ENCODE data around the gene CIP2A. TPM values are rescaled to one million over a fixed set of nuclear protein-coding genes. Genes with fewer than 3 reads are reported as not detected.

CIP2A gene
- total RNA-seq, 3 donors from 2014 or later: 2.0 to 5.1 (median 3.5) TPM

GRCh38 chr3:108602935-108603294 is 13.7 kb upstream of the CIP2A start:
- H3K4me1 ChIP-seq: no peaks in the 10 kb centered on the region
- intact Hi-C loops (cut with DNase I; ENCODE audit: low total_unique reads): no loop called here
- no peaks in the 10 kb centered on the region for H3K27me3 ChIP-seq
- no peak overlapping the region for H3K4me3 ChIP-seq
- no peaks in the 10 kb centered on the region for H3K9me3 ChIP-seq
- no peak for TF ChIP-seq POLR2A (IDR thresholded peaks at IDR 0.05)
- H3K27ac ChIP-seq: no peak overlapping the region
- H3K36me3 ChIP-seq: no peaks in the 10 kb centered on the region
- no peak for DNase-seq (ENCODE audit: low spot score in 2 of 2)

DNA sequence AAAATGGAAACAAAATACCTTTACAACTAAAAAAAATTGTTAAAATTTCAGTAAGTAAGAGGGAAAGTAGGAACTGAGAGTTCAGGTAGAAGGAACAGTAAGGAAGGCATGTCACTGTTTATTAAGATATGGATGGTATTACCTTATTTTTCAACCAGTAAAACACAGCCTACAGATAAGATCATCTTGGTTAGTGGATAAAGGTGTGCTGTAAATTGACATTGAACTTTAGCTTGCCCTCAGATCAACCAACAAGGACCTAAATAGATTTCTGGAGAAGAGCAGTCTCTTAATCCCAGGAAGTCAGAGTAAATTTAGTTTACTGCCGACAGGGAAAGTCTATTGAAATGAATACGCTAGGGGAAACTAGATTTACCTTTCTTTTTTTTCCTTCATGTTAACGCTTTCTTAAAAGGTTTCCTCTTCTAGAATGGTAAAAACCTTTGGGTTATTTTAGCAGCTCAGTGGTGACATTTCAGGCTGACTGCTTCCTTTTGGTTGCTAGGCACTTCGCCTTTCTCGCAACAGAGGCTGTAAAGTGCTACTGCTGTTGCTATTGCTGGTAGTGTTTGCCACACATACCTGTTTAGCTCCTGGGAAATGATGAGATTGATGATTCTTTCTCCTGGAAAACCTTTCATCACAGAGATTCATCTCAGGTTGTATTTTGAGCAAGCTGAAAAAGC is 13.2 kb upstream of the CIP2A start:
- Histone ChIP-seq H3K9me3 (no peaks in the 10 kb centered on the region), H3K36me3 (no peaks in the 10 kb centered on the region), H3K27me3 (no peaks in the 10 kb centered on the region), H3K27ac (no peak overlapping the region), H3K4me3 (no peak overlapping the region), H3K4me1 (no peaks in the 10 kb centered on the region)
- TF ChIP-seq POLR2AphosphoS5 (IDR thresholded peaks at IDR 0.05) (no peak), CTCF (IDR thresholded peaks at IDR 0.05) (no peak), POLR2A (IDR thresholded peaks at IDR 0.05) (no peak)
- no peak for DNase-seq (ENCODE audit: low spot score in 2 of 2)
- intact Hi-C loops (cut with DNase I; ENCODE audit: low total_unique reads): no loop called here

DNA sequence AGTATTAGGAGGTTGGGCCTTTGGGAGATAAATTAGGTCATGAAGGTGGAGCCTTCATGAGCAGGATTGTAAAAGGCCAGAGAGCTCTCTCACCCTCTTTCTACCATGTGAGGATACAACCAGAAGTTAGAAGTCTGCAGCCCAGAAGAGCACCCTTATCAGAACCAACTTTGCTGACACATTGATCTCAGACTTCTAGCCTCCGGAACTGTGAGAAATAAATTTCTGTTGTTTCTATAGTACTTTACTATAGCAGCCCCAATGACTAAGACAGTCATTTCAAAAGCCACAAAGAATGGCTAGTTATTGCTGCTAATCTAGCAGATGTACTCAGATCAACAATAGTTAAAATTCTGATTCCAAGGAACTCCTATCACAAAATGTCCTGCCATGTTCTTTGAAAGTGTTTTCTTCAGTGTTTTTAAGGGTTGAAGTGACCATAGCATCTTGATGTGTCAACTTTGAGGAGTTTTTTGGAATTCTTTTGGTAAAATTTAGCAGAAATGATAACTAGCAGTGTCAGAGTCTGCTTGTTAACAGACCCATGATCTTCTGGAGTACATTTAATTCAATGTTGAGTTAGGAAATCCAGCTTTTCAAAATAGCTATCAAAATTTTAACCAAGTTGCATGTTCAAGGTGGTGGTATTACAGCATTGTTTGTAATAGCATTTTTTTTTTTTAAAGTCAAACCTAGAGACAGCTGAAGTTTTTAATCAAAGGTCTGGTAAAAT is 10.6 kb upstream of the CIP2A start:
- TF ChIP-seq POLR2A (IDR thresholded peaks at IDR 0.05) (no peak), CTCF (IDR thresholded peaks at IDR 0.05) (no peak), POLR2AphosphoS5 (IDR thresholded peaks at IDR 0.05) (no peak)

DNA sequence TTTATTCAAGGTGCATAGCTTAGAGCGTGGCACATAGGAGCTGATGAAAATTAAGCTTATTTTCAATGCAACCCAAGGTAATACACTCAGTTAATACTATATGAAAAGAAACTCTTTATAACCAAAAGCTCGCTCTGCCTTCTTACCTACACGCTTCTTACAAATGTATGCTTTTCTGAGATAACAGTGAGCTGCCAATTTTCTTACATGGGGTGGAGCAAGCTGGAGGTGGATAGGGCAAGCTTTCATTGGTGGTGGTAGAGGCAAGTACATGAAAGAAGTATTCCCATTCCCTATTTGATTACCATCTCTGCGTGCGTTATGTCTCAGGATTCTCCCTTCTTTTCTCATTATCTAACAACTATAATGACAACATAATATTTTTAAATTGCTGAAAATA is 9.1 kb upstream of the CIP2A start:
- Histone ChIP-seq H3K4me1 (no peaks in the 10 kb centered on the region), H3K27me3 (no peaks in the 10 kb centered on the region), H3K4me3 (no peak overlapping the region), H3K36me3 (no peaks in the 10 kb centered on the region), H3K27ac (no peak overlapping the region), H3K9me3 (no peaks in the 10 kb centered on the region)
- intact Hi-C loops (cut with DNase I; ENCODE audit: low total_unique reads): no loop called here
- no peak for TF ChIP-seq POLR2A (IDR thresholded peaks at IDR 0.05)
- TF ChIP-seq POLR2AphosphoS5 (IDR thresholded peaks at IDR 0.05): no peak
- no peak for TF ChIP-seq CTCF (IDR thresholded peaks at IDR 0.05)
- DNase-seq (ENCODE audit: low spot score in 2 of 2): no peak

More for the DNA sequence above, 10.6 kb upstream of the CIP2A start:
- DNase-seq (ENCODE audit: low spot score in 2 of 2): no peak
- Histone ChIP-seq H3K27me3 (no peaks in the 10 kb centered on the region), H3K27ac (no peak overlapping the region), H3K9me3 (no peaks in the 10 kb centered on the region), H3K36me3 (no peaks in the 10 kb centered on the region), H3K4me1 (no peaks in the 10 kb centered on the region), H3K4me3 (no peak overlapping the region)
- intact Hi-C loops (cut with DNase I; ENCODE audit: low total_unique reads): no loop called here

DNA sequence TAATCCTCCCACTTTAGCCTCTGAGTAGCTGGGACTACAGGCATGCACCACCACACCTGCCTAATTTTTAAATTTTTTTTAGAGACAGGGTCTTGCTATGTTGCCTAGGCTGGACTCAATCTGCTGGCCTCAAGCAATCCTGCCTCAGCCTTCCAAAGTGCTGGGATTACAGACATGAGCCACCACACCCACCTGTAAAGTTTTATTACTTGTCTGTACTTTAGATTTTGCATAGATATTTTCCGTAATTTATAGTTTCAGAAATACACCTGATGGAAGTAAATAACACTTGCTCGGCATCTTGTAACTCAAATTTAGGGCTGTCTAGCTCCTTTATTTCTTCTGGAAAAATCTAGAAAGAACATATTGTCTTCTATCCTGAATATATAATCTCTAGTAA is 6.1 kb upstream of the CIP2A start:
- Histone ChIP-seq H3K36me3 (no peaks in the 10 kb centered on the region), H3K4me1 (no peaks in the 10 kb centered on the region), H3K27ac (no peak overlapping the region), H3K4me3 (no peak overlapping the region), H3K27me3 (no peaks in the 10 kb centered on the region), H3K9me3 (no peaks in the 10 kb centered on the region)
- TF ChIP-seq POLR2AphosphoS5 (IDR thresholded peaks at IDR 0.05): no peak
- TF ChIP-seq CTCF (IDR thresholded peaks at IDR 0.05): no peak
- no peak for TF ChIP-seq POLR2A (IDR thresholded peaks at IDR 0.05)
- DNase-seq (ENCODE audit: low spot score in 2 of 2): no peak
- intact Hi-C loops (cut with DNase I; ENCODE audit: low total_unique reads): no loop called here
